ENCODE data around the gene GLIPR2.

The GLIPR2 gene

DNA sequence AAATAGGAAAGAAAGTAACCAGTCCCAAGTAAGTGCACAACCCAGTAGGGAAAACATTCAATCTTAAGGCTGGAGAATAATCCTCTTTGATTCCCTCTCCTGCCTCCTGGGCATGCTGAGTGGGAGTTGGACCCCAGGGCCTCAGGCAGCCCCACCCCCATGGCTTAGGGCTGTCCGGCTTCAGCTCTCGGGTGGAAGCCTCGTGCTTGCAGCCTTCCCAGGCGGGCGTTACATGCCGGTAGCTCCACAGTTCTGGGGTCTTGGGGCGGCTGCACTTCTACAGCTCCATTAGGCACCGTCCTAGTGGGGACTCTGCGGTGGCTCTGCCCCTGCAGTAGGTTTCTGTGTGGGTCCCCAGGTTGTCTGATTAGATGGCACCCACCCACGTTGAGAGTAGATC lies 10.1 kb downstream of the GLIPR2 start:
- Histone ChIP-seq H3K27ac (ENCODE audit: low read length) (no peak overlapping the region), H3K4me1 (ENCODE audit: insufficient read depth, low read length) (no peaks in the 10 kb centered on the region), H3K36me3 (ENCODE audit: insufficient read depth, low read depth, low read length) (no peaks in the 10 kb centered on the region; the same call in 1 of the 2 replicates), H3K27me3 (ENCODE audit: insufficient read depth, low read length) (no peaks in the 10 kb centered on the region; the same call in 1 of the 2 replicates), H3K4me3 (ENCODE audit: low read length) (no peak overlapping the region), H3K9me3 (ENCODE audit: insufficient read depth, low read depth, low read length) (peaks cover 6% of the 10 kb centered on the region; the same call in 1 of the 2 replicates), H3K9ac (ENCODE audit: low read depth, low read length) (no peak overlapping the region)

DNA sequence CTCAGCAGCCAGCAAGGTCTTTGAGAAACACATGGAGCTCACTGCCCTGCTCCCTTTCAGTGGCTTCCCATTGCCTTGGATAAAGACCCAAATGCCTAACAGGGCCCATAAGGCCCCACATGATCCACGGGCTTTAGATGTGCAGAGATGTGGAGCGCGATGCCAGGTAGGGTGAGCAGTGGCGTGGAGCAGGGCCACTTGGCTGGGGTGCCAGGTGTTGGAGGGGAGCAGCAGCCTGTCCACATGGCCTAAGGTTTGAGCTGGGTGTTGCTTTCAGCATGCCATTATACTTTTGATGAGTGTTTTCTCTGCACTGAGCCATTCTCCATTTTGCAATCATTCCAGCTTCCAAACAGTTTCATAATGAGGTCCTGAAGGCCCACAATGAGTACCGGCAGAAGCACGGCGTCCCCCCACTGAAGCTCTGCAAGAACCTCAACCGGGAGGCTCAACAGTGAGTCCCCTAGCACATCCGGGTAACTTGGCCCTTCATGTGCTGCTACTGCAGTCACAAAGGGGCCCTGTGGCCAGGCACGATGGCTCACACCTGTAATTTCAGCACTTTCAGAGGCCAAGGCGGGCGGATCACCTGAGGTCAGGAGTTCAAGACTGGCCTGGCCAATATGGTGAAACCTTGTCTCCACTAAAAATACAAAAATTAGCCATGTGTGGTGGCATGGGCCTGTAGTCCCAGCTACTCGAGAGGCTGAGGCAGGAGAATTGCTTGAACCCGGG lies 11.1 kb downstream of the GLIPR2 start:
- Histone ChIP-seq H3K4me1 (ENCODE audit: insufficient read depth, low read length) (no peaks in the 10 kb centered on the region), H3K36me3 (ENCODE audit: insufficient read depth, low read depth, low read length) (no peaks in the 10 kb centered on the region; the same call in 1 of the 2 replicates), H3K9ac (ENCODE audit: low read depth, low read length) (no peak overlapping the region), H3K27ac (ENCODE audit: low read length) (no peak overlapping the region), H3K4me3 (ENCODE audit: low read length) (no peak overlapping the region), H3K27me3 (ENCODE audit: insufficient read depth, low read length) (no peaks in the 10 kb centered on the region; the same call in 1 of the 2 replicates), H3K9me3 (ENCODE audit: insufficient read depth, low read depth, low read length) (peaks cover 6% of the 10 kb centered on the region; the same call in 1 of the 2 replicates)

DNA sequence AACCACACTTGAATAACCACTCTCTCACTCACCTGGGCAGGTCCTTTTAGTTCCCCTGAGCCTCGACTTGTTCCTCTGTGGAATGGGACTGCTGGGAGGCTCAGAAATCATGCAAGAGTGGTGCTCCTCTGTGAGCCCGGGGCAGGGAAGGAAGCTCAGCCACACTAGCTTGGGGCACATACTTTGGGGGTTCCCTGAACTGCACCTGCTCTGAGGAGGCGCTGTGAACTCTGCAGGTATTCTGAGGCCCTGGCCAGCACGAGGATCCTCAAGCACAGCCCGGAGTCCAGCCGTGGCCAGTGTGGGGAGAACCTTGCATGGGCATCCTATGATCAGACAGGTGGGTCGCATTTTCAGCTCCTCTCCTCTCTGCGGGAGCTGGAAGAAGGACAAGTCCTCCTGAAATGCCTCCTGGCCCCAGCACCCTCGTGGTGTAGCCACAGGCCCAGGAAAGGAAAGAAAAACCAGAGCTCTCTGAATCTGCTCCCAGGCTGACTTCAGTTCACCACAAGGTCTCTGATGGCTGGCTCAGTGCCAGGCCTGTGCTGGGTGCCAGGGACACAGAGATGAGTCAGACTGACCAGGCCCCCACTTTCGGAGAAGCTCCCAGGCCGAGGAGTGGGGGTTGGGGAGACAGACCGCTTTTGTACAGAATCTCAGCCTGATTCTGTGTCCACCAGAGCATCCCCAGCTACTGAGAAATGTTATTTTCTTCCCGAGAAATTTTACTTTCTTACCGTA lies 11.9 kb downstream of the GLIPR2 start:
- Histone ChIP-seq H3K9me3 (ENCODE audit: insufficient read depth, low read depth, low read length) (peaks cover 6% of the 10 kb centered on the region; the same call in 1 of the 2 replicates), H3K4me1 (ENCODE audit: insufficient read depth, low read length) (no peaks in the 10 kb centered on the region), H3K4me3 (ENCODE audit: low read length) (no peak overlapping the region), H3K36me3 (ENCODE audit: insufficient read depth, low read depth, low read length) (no peaks in the 10 kb centered on the region; the same call in 1 of the 2 replicates), H3K27ac (ENCODE audit: low read length) (no peak overlapping the region), H3K27me3 (ENCODE audit: insufficient read depth, low read length) (no peaks in the 10 kb centered on the region), H3K9ac (ENCODE audit: low read depth, low read length) (no peak overlapping the region)

DNA sequence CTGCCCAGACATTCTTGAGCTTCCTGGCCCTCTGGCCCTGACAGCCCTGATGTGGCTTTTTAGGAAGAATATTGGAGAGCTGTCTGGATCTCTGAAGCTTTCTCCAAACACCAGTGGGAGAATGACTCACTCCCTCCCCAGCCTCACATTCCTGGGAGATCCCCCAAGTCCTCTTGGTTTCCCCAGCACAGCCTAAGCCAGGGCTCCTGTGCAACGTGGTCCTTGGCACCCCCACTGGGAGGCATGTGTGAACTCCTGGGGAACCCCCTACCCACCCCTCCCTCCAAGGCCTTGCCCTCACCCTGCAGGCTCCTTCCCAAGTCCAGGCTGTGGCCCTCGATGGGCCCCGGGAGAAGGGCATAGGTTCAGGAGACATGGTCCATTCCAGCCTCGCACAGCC lies 12.7 kb downstream of the GLIPR2 start:
- H3K27ac ChIP-seq (ENCODE audit: low read length) = no peak overlapping the region
- no peaks in the 10 kb centered on the region for H3K4me1 ChIP-seq (ENCODE audit: insufficient read depth, low read length)
- no peak overlapping the region for H3K4me3 ChIP-seq (ENCODE audit: low read length)
- peaks cover 6% of the 10 kb centered on the region; the same call in 1 of the 2 replicates for H3K9me3 ChIP-seq (ENCODE audit: insufficient read depth, low read depth, low read length)
- no peaks in the 10 kb centered on the region; the same call in 1 of the 2 replicates for H3K36me3 ChIP-seq (ENCODE audit: insufficient read depth, low read depth, low read length)
- no peak overlapping the region for H3K9ac ChIP-seq (ENCODE audit: low read depth, low read length)
- H3K27me3 ChIP-seq (ENCODE audit: insufficient read depth, low read length) = no peaks in the 10 kb centered on the region

DNA sequence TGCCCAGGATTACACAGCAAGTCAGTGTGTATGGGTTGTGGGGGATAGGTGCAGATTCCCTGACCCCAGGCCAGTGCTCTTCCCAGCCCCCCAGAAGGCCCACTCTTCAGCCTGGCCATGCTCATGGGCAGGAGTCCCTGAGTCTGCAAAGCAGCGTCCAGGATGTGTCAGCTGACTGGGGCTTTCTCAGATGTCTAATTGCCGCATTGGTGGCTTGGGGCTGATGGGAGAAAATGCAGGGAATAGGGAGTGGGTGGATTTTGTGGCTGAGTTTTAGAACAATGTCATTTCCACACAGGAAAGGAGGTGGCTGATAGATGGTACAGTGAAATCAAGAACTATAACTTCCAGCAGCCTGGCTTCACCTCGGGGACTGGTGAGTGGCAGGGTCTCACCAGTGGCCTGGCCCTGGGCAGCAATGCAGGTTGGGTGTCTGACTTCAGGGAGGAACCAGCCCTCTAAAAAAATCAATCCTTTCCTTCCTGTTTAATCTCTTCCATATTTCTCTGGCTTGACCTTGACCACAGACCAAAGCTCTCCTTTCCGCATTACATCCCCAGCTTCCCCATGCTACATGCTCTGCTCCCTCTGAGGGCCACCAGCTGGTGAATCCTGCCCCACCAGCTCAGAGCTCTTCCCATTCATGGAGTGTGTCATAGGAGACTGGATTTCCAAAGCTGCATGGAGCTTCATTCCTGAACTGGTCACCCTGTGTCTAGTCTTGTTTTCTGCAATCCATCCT lies 14.2 kb downstream of the GLIPR2 start:
- no peaks in the 10 kb centered on the region for H3K4me1 ChIP-seq (ENCODE audit: insufficient read depth, low read length)
- H3K36me3 ChIP-seq (ENCODE audit: insufficient read depth, low read depth, low read length) = no peaks in the 10 kb centered on the region; the same call in 1 of the 2 replicates
- no peak overlapping the region for H3K9ac ChIP-seq (ENCODE audit: low read depth, low read length)
- H3K4me3 ChIP-seq (ENCODE audit: low read length) = no peak overlapping the region
- no peaks in the 10 kb centered on the region for H3K27me3 ChIP-seq (ENCODE audit: insufficient read depth, low read length)
- H3K9me3 ChIP-seq (ENCODE audit: insufficient read depth, low read depth, low read length) = no peaks in the 10 kb centered on the region
- no peak overlapping the region for H3K27ac ChIP-seq (ENCODE audit: low read length)

DNA sequence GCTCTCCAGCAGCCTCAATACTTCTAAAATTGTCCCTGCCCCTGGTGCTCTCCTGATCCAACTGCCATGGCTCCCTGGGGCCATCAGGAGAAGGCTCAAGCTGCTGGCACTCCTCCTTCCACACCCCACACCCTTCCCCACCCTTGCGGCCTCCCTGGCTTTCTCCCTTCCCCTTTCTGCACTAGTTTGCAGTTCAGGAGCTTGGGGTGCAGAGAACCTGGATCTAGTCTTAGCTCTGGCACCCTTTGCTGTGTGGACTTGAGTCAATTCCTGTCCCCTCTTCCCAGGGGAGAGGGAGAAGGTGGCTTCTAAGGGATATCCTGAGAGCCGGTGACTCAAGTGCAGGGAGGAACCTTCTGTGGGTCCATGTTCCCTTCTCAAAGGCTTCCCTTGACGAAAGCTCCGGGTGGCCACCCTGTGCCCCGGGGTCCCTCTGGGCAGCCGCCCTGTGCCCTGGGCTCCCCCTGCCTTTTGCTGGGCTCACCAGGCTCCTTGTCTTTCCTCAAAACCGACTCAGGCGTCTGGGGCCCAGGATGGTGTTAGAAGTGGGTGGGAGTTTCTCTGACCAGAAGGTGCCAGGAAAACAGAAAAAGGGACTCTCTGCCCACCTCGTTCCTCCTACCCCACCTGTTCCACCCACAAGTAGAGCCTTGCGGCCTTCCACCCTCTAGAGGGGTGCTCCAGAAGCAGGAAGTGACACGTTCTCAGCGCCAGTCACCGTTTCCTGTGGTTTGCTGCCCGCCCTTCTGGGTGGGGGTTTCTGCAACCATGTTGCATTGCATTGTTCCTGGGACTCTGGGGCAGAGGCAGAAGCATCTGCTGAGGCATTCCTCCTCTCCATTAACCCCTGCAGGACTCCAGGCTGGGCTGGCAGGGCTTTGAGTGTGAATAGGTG lies 15.0 kb downstream of the GLIPR2 start:
- Histone ChIP-seq H3K4me1 (ENCODE audit: insufficient read depth, low read length) (no peaks in the 10 kb centered on the region), H3K27ac (ENCODE audit: low read length) (no peak overlapping the region), H3K9me3 (ENCODE audit: insufficient read depth, low read depth, low read length) (peaks cover 5% of the 10 kb centered on the region), H3K27me3 (ENCODE audit: insufficient read depth, low read length) (no peaks in the 10 kb centered on the region), H3K9ac (ENCODE audit: low read depth, low read length) (no peak overlapping the region), H3K36me3 (ENCODE audit: insufficient read depth, low read depth, low read length) (peaks cover 3% of the 10 kb centered on the region), H3K4me3 (ENCODE audit: low read length) (no peak overlapping the region)

DNA sequence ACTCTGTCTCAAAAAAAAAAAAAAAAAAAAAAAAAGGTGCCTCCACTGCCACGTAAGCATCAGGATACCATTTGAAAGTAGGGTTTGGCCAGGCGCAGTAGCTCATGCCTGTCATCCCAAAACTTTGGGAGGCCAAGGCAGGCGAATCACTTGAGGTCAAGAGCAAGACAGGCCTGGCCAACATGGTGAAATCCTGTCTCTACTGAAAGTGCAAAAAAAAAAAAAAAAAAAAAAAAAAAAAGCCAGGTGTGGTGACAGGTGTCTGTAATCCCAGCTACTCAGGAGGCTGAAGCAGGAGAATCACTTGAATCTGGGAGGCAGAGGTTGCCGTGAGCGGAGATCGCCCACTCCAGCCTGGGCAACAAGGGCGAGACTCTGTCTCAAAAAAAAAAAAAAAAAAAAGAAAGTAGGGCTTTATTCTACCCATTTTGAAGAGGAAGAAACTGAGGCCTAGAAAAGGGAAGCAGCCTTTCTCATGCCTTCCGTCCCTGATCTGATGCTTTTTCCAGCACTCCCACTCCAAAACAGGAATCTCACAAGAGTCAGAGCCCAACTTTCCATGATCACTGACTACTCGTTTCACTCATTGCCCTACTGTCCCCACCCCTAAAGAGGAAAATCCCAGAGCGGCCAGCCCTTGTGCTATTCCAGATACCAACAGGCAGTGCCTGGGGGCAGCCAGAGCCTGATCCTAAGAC lies 16.4 kb downstream of the GLIPR2 start:
- no peaks in the 10 kb centered on the region for H3K4me1 ChIP-seq (ENCODE audit: insufficient read depth, low read length)
- no peak overlapping the region for H3K9ac ChIP-seq (ENCODE audit: low read depth, low read length)
- no peaks in the 10 kb centered on the region for H3K27me3 ChIP-seq (ENCODE audit: insufficient read depth, low read length)
- no peak overlapping the region for H3K4me3 ChIP-seq (ENCODE audit: low read length)
- H3K9me3 ChIP-seq (ENCODE audit: insufficient read depth, low read depth, low read length) = peaks cover 7% of the 10 kb centered on the region
- H3K27ac ChIP-seq (ENCODE audit: low read length) = no peak overlapping the region
- peaks cover 4% of the 10 kb centered on the region for H3K36me3 ChIP-seq (ENCODE audit: insufficient read depth, low read depth, low read length)

DNA sequence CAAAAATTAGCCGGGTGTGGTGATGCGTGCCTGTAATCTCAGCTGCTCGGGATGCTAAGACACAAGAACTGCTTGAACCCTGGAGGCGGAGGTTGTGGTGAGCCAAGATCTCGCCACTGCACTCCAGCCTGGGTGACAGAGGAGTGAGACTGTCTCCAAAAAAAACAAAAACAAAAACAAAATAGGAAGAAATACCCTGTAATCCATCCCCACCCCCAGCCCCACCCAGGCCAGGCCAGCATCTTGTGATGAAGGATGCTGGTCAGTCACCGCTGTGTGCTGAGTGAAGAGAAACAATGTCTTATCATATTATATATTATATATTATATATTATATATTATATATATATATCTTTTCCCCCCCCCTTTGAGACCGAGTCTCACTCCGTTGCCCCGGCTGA lies 17.2 kb downstream of the GLIPR2 start:
- Histone ChIP-seq H3K4me3 (ENCODE audit: low read length) (no peak overlapping the region), H3K4me1 (ENCODE audit: insufficient read depth, low read length) (no peaks in the 10 kb centered on the region), H3K9ac (ENCODE audit: low read depth, low read length) (no peak overlapping the region), H3K9me3 (ENCODE audit: insufficient read depth, low read depth, low read length) (peaks cover 7% of the 10 kb centered on the region), H3K36me3 (ENCODE audit: insufficient read depth, low read depth, low read length) (peaks cover 4% of the 10 kb centered on the region), H3K27ac (ENCODE audit: low read length) (no peak overlapping the region), H3K27me3 (ENCODE audit: insufficient read depth, low read length) (no peaks in the 10 kb centered on the region)

DNA sequence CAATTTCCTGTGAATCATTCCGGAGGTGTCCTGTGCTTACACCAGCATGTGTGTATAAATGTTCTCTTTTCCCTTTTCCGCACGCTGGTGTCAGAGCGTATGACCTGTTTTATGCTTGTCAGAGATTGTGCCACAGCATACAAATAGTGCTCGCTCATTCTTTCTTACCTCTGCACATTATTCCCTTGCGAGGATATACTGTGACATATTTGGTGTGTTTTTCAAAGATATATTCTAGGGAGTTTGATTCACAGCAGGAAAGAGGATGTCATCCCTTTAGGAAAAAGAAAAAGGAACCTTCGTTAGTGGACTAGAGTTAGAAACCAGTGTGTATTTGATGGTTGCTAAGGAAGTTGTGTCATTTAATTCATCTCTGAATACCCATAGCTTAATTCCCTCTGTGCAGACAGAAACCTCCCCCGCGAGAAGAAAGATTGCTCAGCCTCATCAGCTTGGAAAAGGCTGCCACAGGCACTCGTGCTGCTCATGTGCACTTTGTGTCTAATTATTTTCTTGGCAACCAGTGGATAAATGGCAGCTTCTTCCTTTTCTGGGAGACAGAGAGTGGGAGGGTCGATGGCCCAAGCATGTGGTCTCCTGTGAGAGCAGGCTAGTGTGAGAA lies 17.9 kb downstream of the GLIPR2 start:
- H3K9ac ChIP-seq (ENCODE audit: low read depth, low read length) = no peak overlapping the region
- H3K9me3 ChIP-seq (ENCODE audit: insufficient read depth, low read depth, low read length) = peaks cover 7% of the 10 kb centered on the region
- H3K27me3 ChIP-seq (ENCODE audit: insufficient read depth, low read length) = no peaks in the 10 kb centered on the region
- no peak overlapping the region for H3K27ac ChIP-seq (ENCODE audit: low read length)
- H3K4me1 ChIP-seq (ENCODE audit: insufficient read depth, low read length) = no peaks in the 10 kb centered on the region
- no peak overlapping the region for H3K4me3 ChIP-seq (ENCODE audit: low read length)
- peaks cover 4% of the 10 kb centered on the region for H3K36me3 ChIP-seq (ENCODE audit: insufficient read depth, low read depth, low read length)

DNA sequence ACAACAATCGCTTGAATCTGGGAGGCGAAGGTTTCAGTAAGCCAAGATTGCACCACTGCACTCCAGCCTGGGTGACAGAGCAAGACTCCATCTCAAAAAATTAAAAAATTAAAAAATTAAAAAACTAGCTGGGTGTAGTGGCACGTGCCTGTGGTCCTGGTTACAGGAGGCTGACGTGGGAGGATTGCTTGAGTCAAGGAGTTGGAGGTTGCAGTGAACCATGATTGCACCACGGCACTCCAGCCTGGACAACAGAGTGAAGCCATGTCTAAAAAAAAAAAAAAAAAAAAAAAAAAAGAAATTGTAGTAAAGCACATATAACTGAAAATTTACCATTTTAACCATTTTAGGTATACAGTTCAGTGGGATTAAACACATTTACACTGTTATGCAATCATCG lies 19.6 kb downstream of the GLIPR2 start:
- peaks cover 7% of the 10 kb centered on the region for H3K9me3 ChIP-seq (ENCODE audit: insufficient read depth, low read depth, low read length)
- no peaks in the 10 kb centered on the region for H3K27me3 ChIP-seq (ENCODE audit: insufficient read depth, low read length)
- no peaks in the 10 kb centered on the region for H3K4me1 ChIP-seq (ENCODE audit: insufficient read depth, low read length)
- H3K9ac ChIP-seq (ENCODE audit: low read depth, low read length) = no peak overlapping the region
- peaks cover 4% of the 10 kb centered on the region; the same call in 1 of the 2 replicates for H3K36me3 ChIP-seq (ENCODE audit: insufficient read depth, low read depth, low read length)
- H3K27ac ChIP-seq (ENCODE audit: low read length) = no peak overlapping the region
- H3K4me3 ChIP-seq (ENCODE audit: low read length) = no peak overlapping the region

Measured in iPS-20b (cell line).